IPS-18c (cell line): ENCODE measurements around the gene DENND11.
A peak's percentile ranks its signal among the peaks of the same experiment; 100 is the strongest.

Experiments used
- H3K4me3 ChIP-seq: 2 replicates; pipeline ENCODE4 v1.7.0; 2013; ENCODE audit warnings: low read depth, mild to moderate bottlenecking, low read length, moderate library complexity; ENCODE audit not compliant: insufficient read depth
- H3K9me3 ChIP-seq: one replicate; pipeline ENCODE4 v1.6.1; 2013; ENCODE audit warnings: mild to moderate bottlenecking, low read length, moderate library complexity; ENCODE audit not compliant: control insufficient read depth, insufficient read depth

DENND11 gene

DNA sequence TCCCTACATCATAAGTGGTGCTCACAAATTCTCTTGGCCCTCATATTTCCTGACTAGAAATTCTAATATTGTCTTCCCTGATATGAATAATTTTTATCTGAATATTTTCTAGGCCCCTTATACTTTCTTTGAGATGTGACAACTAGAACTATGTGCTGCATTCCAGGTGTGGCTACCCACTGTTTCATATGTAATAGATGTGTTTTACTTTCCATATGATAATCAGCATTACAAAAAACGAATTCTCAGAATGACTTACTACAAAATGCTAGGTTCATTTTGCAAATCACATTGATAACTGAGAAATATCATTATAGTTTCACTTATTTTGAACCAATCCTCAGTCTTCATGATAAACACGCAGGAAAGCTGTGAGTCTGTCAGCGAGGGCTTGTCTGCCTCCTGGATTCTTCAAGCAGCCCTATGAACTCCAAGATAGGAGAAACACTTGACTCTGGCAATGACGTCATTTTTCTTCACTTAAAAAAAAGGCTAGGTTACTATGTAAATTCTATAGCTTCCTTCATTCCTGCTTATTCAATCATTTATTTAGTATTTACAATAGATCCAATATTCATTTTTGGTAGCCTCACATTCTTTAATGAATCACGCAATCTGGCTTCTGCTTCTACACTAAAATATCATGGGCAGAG is 10.8 kb upstream of the DENND11 start:
- no peaks in the 10 kb centered on the region for H3K9me3 ChIP-seq
- no peak overlapping the region for H3K4me3 ChIP-seq

DNA sequence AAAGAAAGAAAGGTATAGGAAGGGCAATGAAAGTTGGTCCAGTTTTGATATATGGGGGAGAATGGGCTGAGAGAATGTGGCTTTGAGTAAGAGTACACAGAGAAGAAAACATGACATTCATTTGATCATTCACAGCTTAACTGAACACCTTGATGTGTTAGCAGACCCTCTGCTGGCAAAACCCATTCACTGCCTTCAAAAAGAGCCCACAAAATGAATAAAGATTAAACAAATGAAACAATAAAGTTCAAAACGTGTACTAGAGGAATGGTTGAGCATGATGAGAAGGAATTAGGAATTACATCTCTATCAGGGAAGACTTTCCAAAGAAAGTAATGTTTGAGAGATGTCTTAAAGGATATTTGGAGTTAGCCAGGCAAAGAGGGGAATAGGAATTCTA is 8.3 kb upstream of the DENND11 start:
- Histone ChIP-seq H3K9me3 (no peaks in the 10 kb centered on the region), H3K4me3 (no peak overlapping the region)

DNA sequence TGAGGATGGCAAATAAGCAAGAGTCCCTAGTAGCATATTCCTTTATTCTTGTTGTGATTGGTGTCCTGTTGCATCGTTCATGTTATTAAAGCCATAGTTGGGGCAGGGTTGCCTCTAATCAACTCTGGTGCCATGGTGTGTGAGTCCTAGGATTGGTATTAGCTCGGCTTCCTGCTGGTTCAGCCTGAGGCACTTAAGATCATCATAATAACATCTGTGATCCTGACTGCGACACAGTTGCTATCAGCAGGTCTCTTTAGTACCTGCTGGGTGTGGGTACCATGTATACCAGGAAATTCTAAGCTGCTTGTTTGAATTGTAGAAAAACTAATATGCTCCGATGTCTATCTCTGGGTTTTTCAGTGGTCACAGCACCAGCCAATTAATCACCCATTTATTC is 7.8 kb upstream of the DENND11 start:
- Histone ChIP-seq H3K4me3 (no peak overlapping the region), H3K9me3 (no peaks in the 10 kb centered on the region)

DNA sequence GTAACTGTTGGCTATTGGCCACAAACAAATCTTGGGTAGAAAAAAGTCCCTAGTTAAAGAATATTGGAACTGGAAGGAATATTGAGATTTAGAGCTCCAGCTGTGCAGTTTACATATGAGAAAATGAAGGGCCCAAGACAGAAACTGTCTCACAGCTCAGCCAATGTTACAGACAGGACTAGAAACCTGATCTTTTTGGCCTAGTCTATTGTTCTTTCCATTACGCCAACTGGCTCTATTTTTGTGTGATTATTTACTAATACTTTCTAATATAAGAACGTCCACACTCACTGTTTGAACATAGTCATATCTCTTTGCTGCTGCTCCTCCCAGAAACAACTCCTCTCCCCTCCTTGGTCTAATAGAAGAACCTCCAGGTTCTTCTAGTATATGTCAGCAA is 7.4 kb upstream of the DENND11 start:
- H3K4me3 ChIP-seq: no peak overlapping the region

DNA sequence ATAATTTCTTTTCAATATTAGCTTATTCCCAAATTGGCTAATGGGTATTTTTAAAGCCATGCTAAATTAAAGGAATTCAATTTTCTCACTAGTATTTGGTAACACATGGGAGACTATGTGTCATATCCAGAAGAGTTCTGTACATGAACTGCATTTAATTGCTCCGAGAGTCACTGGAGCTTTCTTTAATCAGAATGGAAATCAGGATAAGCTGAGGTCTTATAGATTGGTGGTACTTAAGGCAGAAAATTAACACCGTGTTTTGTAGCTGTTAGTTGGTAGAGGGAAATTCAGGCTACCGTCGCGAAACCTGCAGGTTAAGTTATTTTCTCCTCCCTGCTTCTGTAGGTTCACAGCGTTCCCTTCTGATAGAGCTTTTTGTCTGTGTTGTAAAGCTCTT is 6.4 kb upstream of the DENND11 start, which contains the start of gene WEE2:
TSS of gene WEE2 (plus strand) at position 3 of the 400 bp plus-strand sequence. CDS start 406 bp downstream, outside the sequence.
- H3K4me3 ChIP-seq: no peak within 1 kb of the TSS
- no peaks in the 10 kb centered on the region for H3K9me3 ChIP-seq

More for the DNA sequence above, 7.4 kb upstream of the DENND11 start:
- H3K9me3 ChIP-seq: no peaks in the 10 kb centered on the region

DNA sequence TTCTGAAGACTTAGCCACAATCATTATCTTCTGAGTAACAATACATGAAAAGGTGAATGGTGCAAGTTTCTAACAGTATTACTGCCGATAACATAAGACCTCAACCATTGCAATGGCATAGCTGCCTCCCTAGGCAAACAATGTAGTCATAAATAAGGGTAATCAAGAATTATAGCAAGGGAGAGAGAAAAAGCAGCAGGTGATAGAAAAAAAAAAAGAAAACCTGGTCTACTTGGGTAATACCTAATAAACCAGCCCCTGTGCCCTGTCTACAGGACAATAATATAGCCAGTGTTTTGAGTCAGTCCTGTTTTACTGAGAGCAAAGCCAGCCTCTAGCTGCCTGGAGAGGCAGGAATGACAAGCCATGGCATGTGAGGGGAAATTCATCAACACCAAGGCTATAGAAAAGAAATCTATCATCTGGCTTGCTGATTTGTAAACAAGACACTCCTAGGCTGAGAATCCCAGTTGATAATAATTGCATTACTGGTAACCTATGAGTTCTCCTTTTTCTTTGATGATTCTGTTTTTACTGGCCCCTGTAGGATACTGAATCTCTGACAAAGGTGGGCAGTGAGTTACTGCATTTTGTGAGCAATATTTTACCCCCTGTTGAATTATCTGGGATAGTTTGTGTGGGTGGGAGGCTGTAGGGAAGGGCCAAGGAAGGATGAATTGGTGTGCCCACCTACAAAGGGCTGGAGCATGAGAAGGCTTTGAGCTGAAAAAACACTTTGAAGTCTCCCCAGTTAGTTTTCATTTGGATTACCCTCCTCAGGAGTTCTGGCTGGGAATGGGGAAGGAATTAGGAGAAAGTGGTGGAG is 4.5 kb upstream of the DENND11 start:
- Histone ChIP-seq H3K4me3 (no peak overlapping the region), H3K9me3 (no peaks in the 10 kb centered on the region)

DNA sequence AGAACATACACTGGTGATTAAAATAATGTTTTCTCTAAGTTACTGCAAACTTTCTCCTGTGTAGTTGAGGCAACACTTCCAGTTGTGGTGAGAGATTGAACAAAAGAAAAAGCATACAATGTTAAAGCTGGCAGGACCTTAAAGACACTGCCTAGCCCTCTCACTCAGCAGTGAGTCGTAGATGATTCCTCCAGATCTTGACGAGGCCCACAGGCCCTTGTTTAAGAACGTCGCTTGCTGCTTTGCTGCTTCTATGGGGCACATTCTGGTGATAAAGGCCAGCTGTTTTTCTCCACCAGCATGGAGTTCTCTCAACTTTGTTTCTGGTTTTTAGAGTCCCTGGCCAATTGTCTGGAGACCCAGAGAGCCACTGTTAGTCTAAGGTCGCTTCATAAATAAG is 2.8 kb upstream of the DENND11 start:
- Histone ChIP-seq H3K4me3 (no peak overlapping the region), H3K9me3 (no peaks in the 10 kb centered on the region)

DNA sequence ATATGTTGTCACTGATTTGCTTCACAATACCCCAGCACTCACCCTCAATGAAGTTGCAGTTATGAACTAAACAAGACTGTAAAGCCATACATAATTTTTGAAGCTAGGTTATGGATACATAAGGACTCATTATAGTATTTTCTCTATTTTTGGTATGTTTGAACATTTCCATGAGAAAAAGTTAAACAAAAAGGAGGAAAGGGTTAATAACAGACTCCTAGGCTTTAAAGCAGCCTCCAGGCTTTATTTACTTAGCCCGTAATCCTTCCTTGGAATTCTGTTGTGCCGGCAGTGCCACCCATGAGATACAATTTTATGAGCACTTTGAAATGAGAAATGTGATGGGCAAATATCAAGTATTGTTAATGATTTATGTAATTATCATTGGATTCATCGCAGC is 2.1 kb upstream of the DENND11 start:
- Histone ChIP-seq H3K9me3 (no peaks in the 10 kb centered on the region), H3K4me3 (no peak overlapping the region)

DNA sequence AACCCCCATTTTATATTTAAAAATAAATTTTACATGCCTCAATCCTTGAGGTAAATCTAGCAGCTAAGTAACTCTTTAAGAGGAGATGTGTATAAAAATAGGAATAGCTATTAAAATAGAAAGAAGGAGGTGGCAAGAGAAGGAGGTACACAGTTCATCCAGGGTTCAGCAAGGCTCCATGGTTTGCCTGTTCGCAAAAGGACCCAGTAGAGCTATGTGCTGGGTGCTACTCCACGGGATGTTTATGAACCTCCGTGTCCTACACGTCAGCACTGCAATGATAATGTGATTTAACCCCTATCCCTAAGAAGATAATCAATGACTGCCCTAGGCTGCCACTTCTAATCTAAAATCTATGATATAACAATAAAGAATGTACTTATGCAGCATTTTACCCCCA is 926 bp upstream of the DENND11 start:
- no peaks in the 10 kb centered on the region for H3K9me3 ChIP-seq
- H3K4me3 ChIP-seq: no peak overlapping the region

DNA sequence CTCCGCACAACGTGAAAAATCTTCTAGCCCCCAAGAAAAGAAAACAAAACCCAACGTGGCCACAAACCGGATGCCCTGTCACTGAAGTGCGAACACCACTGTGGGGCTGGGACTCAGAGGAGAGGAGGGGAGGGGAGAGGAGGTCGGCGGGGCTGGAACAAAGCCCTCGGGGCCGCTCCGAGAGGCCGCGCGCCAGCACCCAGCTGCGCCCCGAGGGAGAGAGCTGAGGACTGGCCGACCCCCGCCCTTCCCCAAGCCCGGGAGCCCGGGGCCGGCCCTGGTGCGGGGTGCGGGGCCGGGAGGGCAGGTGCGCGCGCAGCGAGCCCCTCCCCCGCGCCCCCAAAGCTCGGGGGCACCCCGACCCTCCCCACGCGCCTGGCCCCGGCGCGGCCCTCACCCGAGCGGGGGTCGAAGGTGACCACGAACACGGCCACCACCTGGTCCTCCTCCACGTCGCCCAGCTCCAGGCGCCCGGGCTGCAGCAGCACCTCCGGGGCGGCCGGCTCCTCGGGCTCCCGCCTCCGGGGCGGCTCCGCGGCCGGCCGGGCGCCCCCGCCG is 398 bp downstream of the DENND11 start:
- no peaks in the 10 kb centered on the region for H3K9me3 ChIP-seq

DNA sequence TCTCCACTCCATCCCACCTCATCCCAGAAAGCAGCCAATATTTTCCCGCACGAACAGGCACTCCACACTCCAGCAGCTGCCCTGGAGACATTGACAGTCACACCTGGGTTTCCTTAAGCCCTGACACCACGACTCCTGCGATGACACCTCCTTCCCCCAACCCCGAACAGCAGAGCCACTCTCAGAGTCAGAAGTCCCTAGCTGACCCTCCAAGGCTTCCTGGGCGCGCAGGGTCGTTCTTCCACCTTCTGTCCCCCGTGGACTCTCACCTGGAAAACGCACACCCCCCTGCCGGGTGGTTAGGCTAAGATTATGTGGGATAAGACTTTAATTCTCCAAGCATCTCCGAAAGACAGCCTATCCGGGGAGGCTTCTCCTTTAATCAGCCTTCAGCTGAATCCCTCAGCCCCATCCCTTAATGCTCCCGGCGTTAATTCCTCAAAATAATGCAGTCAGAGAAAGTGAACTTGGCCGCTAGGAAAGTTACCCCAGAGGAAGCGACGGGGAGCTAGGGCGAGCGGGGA is 1.1 kb downstream of the DENND11 start:
- Histone ChIP-seq H3K4me3 (peak overlapping the region; percentile 57), H3K9me3 (no peaks in the 10 kb centered on the region)

More for the DNA sequence above, 398 bp downstream of the DENND11 start:
- H3K4me3 ChIP-seq: peak overlapping the region; percentile 64

DNA sequence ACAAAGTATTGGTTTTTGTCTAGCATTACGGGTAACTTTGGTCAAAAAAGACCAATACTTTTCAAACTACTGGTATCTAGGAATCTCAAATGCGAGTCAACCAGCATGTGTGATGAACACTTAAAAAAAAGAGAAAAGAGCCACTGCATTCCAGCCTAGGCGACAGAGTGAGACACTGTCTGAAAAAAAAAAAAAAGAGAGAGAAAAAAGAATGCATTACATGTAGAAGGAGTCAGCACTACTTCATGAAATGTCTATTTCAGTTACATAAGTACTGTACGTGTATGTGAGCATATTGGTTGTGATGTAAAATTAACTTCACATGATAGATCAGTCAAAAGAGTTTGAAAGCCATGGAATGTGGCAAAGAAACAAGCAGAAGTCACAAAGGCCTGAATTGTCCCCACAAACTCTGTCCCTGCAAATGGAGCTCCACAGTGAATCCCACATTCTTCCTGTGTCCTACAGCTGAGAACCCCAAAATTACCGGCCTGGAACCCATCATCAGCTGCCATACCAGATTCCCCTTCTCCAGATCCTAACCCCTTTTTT is 1.6 kb downstream of the DENND11 start:
- Histone ChIP-seq H3K4me3 (peak overlapping the region; percentile 57; the same call in 1 of the 2 replicates), H3K9me3 (no peaks in the 10 kb centered on the region)

DNA sequence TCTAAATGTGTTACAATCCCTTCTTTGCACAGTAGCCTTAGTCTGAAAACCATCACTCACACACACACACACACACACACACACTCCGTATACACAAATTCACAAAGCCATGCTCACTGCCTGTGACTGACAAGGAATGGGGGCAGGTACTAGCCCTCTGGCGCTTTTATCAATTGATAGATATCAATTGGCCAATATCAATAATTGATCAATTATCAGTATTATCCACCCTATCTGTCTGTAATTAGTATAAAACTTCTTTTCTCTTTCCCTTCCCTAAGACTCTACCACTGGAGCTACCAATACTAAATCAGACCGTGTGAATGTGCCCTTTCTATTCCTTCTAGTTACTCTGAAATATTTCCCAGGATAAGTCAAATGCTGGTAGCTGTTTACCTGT is 2.1 kb downstream of the DENND11 start:
- H3K9me3 ChIP-seq: no peaks in the 10 kb centered on the region
- no peak overlapping the region for H3K4me3 ChIP-seq

DNA sequence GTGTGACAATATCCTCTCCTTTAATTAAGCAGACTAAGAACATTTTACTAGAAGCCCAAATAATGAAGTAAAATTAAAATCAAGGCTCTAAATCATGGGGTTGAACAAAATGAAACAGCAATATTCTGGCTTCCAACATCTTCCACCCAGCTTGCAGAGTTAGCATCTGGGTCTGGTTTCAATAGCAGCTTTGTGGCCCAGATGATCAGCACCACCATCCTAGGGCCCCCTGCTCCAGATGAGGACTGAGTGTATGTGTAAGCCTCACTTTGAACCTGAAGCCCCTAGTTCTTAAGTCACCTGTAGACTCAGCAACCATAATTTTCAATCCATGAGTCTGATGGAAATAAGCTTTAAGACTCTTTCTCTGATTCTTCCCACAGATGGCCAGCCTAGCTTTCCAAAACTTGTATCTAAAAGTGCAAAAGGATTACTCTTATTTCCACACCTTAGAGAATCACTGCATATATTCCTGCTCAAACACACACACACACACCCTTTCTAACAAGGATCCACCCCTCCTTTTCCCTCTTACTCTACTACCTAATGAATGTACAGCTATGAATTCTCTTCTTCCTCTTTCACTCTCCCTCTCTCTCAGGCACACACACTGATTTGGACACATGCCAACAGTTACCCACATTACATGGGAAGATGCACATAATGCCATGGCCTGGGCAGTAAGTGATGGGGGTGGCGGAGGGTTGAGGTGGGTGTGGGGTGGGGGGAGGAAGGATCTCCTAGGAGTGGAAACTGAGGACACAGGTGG is 3.5 kb downstream of the DENND11 start:
- no peaks in the 10 kb centered on the region for H3K9me3 ChIP-seq
- H3K4me3 ChIP-seq: no peak overlapping the region

DNA sequence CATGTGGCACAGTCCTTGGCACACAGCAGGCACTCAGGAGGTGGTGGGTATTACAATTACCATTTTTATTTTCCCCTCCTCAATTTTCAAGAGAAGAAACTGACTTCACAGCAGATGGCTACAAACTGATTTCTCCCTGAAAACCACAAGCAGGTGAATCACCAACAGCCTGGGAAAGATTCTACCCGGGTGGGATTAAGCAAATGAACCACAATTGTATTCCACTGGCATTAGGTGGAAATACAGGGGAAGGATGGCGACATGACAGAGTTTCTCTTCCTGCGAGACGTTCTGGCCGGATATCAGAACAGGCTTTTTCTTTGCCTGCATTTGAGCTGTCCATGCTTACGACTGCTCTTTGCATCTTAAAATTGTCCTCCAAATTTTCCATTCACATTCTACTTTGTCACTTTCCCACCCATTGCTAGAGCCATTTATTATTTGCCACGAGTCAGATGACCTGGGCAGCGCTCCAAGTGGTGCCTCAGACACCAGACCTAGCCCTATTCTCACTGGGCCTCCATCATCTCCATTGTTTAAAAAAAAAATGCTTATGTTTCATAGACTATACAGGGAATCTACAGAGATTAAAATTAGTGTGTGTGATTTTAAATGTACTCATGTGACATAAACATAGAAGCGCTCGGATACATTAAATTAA is 4.6 kb downstream of the DENND11 start:
- H3K4me3 ChIP-seq: no peak overlapping the region
- no peaks in the 10 kb centered on the region for H3K9me3 ChIP-seq

DNA sequence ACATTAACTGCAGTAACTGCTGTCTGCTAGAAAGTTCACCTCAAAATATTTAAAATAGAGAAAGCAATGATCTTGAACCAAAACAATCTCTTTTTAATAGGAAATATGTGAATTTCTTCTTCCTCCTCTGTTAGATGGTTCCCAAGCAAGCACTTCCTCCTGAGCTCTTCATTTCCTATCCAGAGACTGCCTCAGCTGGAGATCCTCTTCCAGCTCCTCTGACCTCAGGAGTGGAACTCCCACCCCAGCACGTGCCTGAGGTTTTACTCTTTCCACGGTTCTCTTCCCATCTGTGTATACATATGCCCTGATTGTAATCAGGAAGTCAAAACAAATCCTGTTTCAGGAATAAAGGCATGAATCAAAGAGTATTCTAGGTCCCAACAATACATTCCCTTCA is 5.6 kb downstream of the DENND11 start:
- H3K9me3 ChIP-seq: no peaks in the 10 kb centered on the region
- H3K4me3 ChIP-seq: no peak overlapping the region
